ENCODE measurements around the gene GRIA2.

- TF ChIP-seq CTCF (conservative IDR thresholded peaks at IDR 0.05; ENCODE audit: low read depth, low read length) = no peak
- no peak for TF ChIP-seq EZH2 (IDR thresholded peaks at IDR 0.05; ENCODE audit: borderline replicate concordance, low read depth, low read length, poor library complexity, severe bottlenecking)
Measured at GRCh38 chr4:157222771-157223160, 2.2 kb downstream of the GRIA2 start.
